Immature natural killer cell (primary cell): ENCODE measurements around the gene ANKRD60. TPM values are rescaled to one million over a fixed set of nuclear protein-coding genes. Genes with fewer than 3 reads are reported as not detected.

Experiments used
- DNase-seq, 3 donors: peaks; one replicate each; pipeline ENCODE4 v3.0.0; 2022; ENCODE audit warnings: mixed read lengths in 1 of 3
- H3K27ac Mint-ChIP-seq, 6 donors: one replicate each; pipeline ENCODE4 v1.8.0; 2020; ENCODE audit warnings: mixed read lengths in 6 of 6, mild to moderate bottlenecking in 5 of 6, inconsistent platforms in 4 of 6, moderate library complexity in 3 of 6
- H3K27me3 Mint-ChIP-seq, 3 donors: one replicate each; pipeline ENCODE4 v1.8.0; 2020 to 2021; ENCODE audit warnings: low read depth in 3 of 3, mild to moderate bottlenecking in 3 of 3, mixed read lengths in 3 of 3, moderate library complexity in 3 of 3, inconsistent platforms in 1 of 3
- H3K36me3 Mint-ChIP-seq, 3 donors: one replicate each; pipeline ENCODE4 v1.8.0; 2020; ENCODE audit warnings: mixed read lengths in 3 of 3, inconsistent platforms in 2 of 3, mild to moderate bottlenecking in 2 of 3
- H3K4me1 Mint-ChIP-seq, 2 donors: one replicate each; pipeline ENCODE4 v1.8.0; 2020; ENCODE audit warnings: inconsistent platforms in 2 of 2, mild to moderate bottlenecking in 2 of 2, mixed read lengths in 2 of 2, moderate library complexity in 1 of 2
- H3K4me3 Mint-ChIP-seq, 5 donors: one replicate each; pipeline ENCODE4 v1.8.0; 2020; ENCODE audit warnings: mild to moderate bottlenecking in 5 of 5, mixed read lengths in 5 of 5, inconsistent platforms in 3 of 5, moderate library complexity in 3 of 5
- H3K9me3 Mint-ChIP-seq, 6 donors: one replicate each; pipeline ENCODE4 v1.8.0; 2020; ENCODE audit warnings: mild to moderate bottlenecking in 6 of 6, mixed read lengths in 6 of 6, inconsistent platforms in 4 of 6, moderate library complexity in 3 of 6
- polyA plus RNA-seq, 3 donors: library from polyadenylated mRNA; unstranded; fragments of 300-500 nt; fragmentation: Illumina TruSeq; gene quantifications; one replicate each; pipeline ENCODE4 v1.2.3, GENCODE V29; 2021

Gene ANKRD60
- not detected for polyA plus RNA-seq

GRCh38 chr20:58228484-58229197 lies at the start of gene ANKRD60:
Gene ANKRD60, minus strand, starts transcription at chr20:58228653. Its CDS starts 0 bp downstream, at chr20:58228653.
- DNase-seq, result peak; percentile 71 to 77 (median 74)
- peaks cover 15 to 28% (median 16%) of the 10 kb centered on the region in 3 donors for H3K36me3 Mint-ChIP-seq
- H3K4me1 Mint-ChIP-seq, result peaks cover 18% of the 10 kb centered on the region in 2 donors
- H3K9me3 Mint-ChIP-seq, result peaks cover 0 to 4% (median 0%) of the 10 kb centered on the region in 6 donors
- peaks cover 27 to 36% (median 31%) of the 10 kb centered on the region in 3 donors for H3K27me3 Mint-ChIP-seq
- H3K4me3 Mint-ChIP-seq, result peak within 1 kb of the TSS; percentile 42 to 75 (median 67)
- H3K27ac Mint-ChIP-seq, result peak within 1 kb of the TSS in 5 of 6 donors; percentile 85 to 93 (median 90)

- Mint-ChIP-seq H3K9me3 (peaks cover 0 to 3% (median 0%) of the 10 kb centered on the region in 6 donors), H3K4me1 (no peaks in the 10 kb centered on the region), H3K4me3 (no peak overlapping the region), H3K36me3 (peaks cover 5 to 16% (median 14%) of the 10 kb centered on the region in 3 donors), H3K27ac (no peak overlapping the region), H3K27me3 (peaks cover 0 to 2% (median 0%) of the 10 kb centered on the region in 3 donors)
- no peak for DNase-seq
These were observed 49.4 kb upstream of the ANKRD60 start for GRCh38 chr20:58277578-58278472.

GRCh38 chr20:58277107-58277506 lies 48.7 kb upstream of the ANKRD60 start:
- DNase-seq, result no peak
- Mint-ChIP-seq H3K4me1 (no peaks in the 10 kb centered on the region), H3K36me3 (peaks cover 6 to 16% (median 14%) of the 10 kb centered on the region in 3 donors), H3K27me3 (peaks cover 0 to 2% (median 0%) of the 10 kb centered on the region in 3 donors), H3K27ac (no peak overlapping the region), H3K4me3 (no peak overlapping the region), H3K9me3 (peaks cover 0 to 3% (median 0%) of the 10 kb centered on the region in 6 donors)

- no peak overlapping the region for H3K4me3 Mint-ChIP-seq
- peaks cover 8 to 30% (median 20%) of the 10 kb centered on the region in 3 donors for H3K36me3 Mint-ChIP-seq
- peaks cover 0 to 1% of the 10 kb centered on the region in 2 donors for H3K4me1 Mint-ChIP-seq
- peaks cover 0 to 3% (median 0%) of the 10 kb centered on the region in 6 donors for H3K9me3 Mint-ChIP-seq
- no peak for DNase-seq
- peaks cover 0 to 2% (median 0%) of the 10 kb centered on the region in 3 donors for H3K27me3 Mint-ChIP-seq
- H3K27ac Mint-ChIP-seq, result no peak overlapping the region
These were observed 45.9 kb upstream of the ANKRD60 start for GRCh38 chr20:58274384-58274783.

GRCh38 chr20:58271606-58272351 lies 43.3 kb upstream of the ANKRD60 start:
- peaks cover 0 to 2% (median 2%) of the 10 kb centered on the region in 3 donors for H3K27me3 Mint-ChIP-seq
- peaks cover 22 to 45% (median 36%) of the 10 kb centered on the region in 3 donors for H3K36me3 Mint-ChIP-seq
- H3K9me3 Mint-ChIP-seq, result peaks cover 0 to 3% (median 0%) of the 10 kb centered on the region in 6 donors
- H3K27ac Mint-ChIP-seq, result no peak overlapping the region
- DNase-seq, result no peak
- H3K4me3 Mint-ChIP-seq, result no peak overlapping the region
- peaks cover 8 to 13% of the 10 kb centered on the region in 2 donors for H3K4me1 Mint-ChIP-seq

GRCh38 chr20:58268936-58269619 lies 40.6 kb upstream of the ANKRD60 start:
- DNase-seq, result no peak
- Mint-ChIP-seq H3K4me1 (peaks cover 8 to 13% of the 10 kb centered on the region in 2 donors), H3K27ac (peak overlapping the region in 1 of 6 donors; percentile 65), H3K9me3 (peaks cover 0 to 3% (median 0%) of the 10 kb centered on the region in 6 donors), H3K4me3 (no peak overlapping the region), H3K27me3 (peaks cover 0 to 2% (median 0%) of the 10 kb centered on the region in 3 donors), H3K36me3 (peaks cover 22 to 38% (median 36%) of the 10 kb centered on the region in 3 donors)

GRCh38 chr20:58268421-58268821 lies 40.0 kb upstream of the ANKRD60 start:
- peaks cover 8 to 13% of the 10 kb centered on the region in 2 donors for H3K4me1 Mint-ChIP-seq
- H3K27me3 Mint-ChIP-seq, result peaks cover 0 to 2% (median 0%) of the 10 kb centered on the region in 3 donors
- H3K36me3 Mint-ChIP-seq, result peaks cover 17 to 36% (median 32%) of the 10 kb centered on the region in 3 donors
- DNase-seq, result no peak
- H3K27ac Mint-ChIP-seq, result peak overlapping the region in 3 of 6 donors; percentile 59 to 65 (median 60)
- H3K9me3 Mint-ChIP-seq, result no peaks in the 10 kb centered on the region
- no peak overlapping the region for H3K4me3 Mint-ChIP-seq

- DNase-seq, result no peak
- no peak overlapping the region for H3K4me3 Mint-ChIP-seq
- peaks cover 8 to 13% of the 10 kb centered on the region in 2 donors for H3K4me1 Mint-ChIP-seq
- peaks cover 14 to 42% (median 35%) of the 10 kb centered on the region in 3 donors for H3K36me3 Mint-ChIP-seq
- peaks cover 0 to 2% (median 0%) of the 10 kb centered on the region in 3 donors for H3K27me3 Mint-ChIP-seq
- no peaks in the 10 kb centered on the region for H3K9me3 Mint-ChIP-seq
- peak overlapping the region in 2 of 6 donors; percentile 1 to 58 for H3K27ac Mint-ChIP-seq
These were observed 39.1 kb upstream of the ANKRD60 start for GRCh38 chr20:58267389-58268215.

- peaks cover 8 to 11% of the 10 kb centered on the region in 2 donors for H3K4me1 Mint-ChIP-seq
- H3K4me3 Mint-ChIP-seq, result no peak overlapping the region
- H3K36me3 Mint-ChIP-seq, result peaks cover 13 to 30% (median 18%) of the 10 kb centered on the region in 3 donors
- no peak for DNase-seq
- no peaks in the 10 kb centered on the region for H3K9me3 Mint-ChIP-seq
- H3K27ac Mint-ChIP-seq, result no peak overlapping the region
- H3K27me3 Mint-ChIP-seq, result peaks cover 0 to 2% (median 2%) of the 10 kb centered on the region in 3 donors
These were observed 35.8 kb upstream of the ANKRD60 start for GRCh38 chr20:58264271-58264670.

GRCh38 chr20:58261660-58262059 lies 33.2 kb upstream of the ANKRD60 start:
- Mint-ChIP-seq H3K36me3 (peaks cover 0 to 15% (median 3%) of the 10 kb centered on the region in 3 donors), H3K9me3 (no peaks in the 10 kb centered on the region), H3K27me3 (peaks cover 0 to 2% (median 0%) of the 10 kb centered on the region in 3 donors), H3K4me3 (no peak overlapping the region), H3K27ac (no peak overlapping the region), H3K4me1 (peaks cover 3 to 5% of the 10 kb centered on the region in 2 donors)
- DNase-seq, result no peak

GRCh38 chr20:58260006-58260405 lies 31.6 kb upstream of the ANKRD60 start:
- peaks cover 8 to 14% of the 10 kb centered on the region in 2 donors for H3K4me1 Mint-ChIP-seq
- DNase-seq, result no peak
- peaks cover 0 to 2% (median 0%) of the 10 kb centered on the region in 3 donors for H3K27me3 Mint-ChIP-seq
- H3K36me3 Mint-ChIP-seq, result peaks cover 0 to 15% (median 3%) of the 10 kb centered on the region in 3 donors
- no peak overlapping the region for H3K4me3 Mint-ChIP-seq
- no peak overlapping the region for H3K27ac Mint-ChIP-seq
- no peaks in the 10 kb centered on the region for H3K9me3 Mint-ChIP-seq

- H3K27me3 Mint-ChIP-seq, result peaks cover 0 to 3% (median 2%) of the 10 kb centered on the region in 3 donors
- no peaks in the 10 kb centered on the region for H3K9me3 Mint-ChIP-seq
- H3K36me3 Mint-ChIP-seq, result peaks cover 3 to 16% (median 9%) of the 10 kb centered on the region in 3 donors
- H3K4me1 Mint-ChIP-seq, result peaks cover 8 to 14% of the 10 kb centered on the region in 2 donors
- DNase-seq, result no peak
- H3K4me3 Mint-ChIP-seq, result no peak overlapping the region
- H3K27ac Mint-ChIP-seq, result peak overlapping the region in 4 of 6 donors; percentile 5 to 71 (median 32)
These were observed 28.4 kb upstream of the ANKRD60 start for GRCh38 chr20:58256842-58257241.
